ENCODE data around the gene DPEP3. TPM values are rescaled to one million over a fixed set of nuclear protein-coding genes. Genes with fewer than 3 reads are reported as not detected.

Gene DPEP3
- total and polyA plus RNA-seq, 2 donors (not counting 1 experiment from before 2014, with no cell fraction given): 1.9 to 2.0 TPM

GRCh38 chr16:67930191-67930590 lies 50.1 kb downstream of the DPEP3 start:
- no peaks in the 10 kb centered on the region for H3K27me3 ChIP-seq (replicated peaks in 1 of 4; ENCODE audit: control extremely low read depth in 1 of 4, control insufficient read depth in 3 of 4, insufficient read depth in 4 of 4, low read length in 3 of 4)
- intact Hi-C loops (cut with micrococcal nuclease): no loop called here
- no peak overlapping the region for H3K4me3 Mint-ChIP-seq
- H3K4me1 ChIP-seq (ENCODE audit: control insufficient read depth in 2 of 2, insufficient read depth in 2 of 2, low read length in 2 of 2): peaks cover 13 to 23% of the 10 kb centered on the region in 2 donors
- peaks cover 30% of the 10 kb centered on the region for H3K79me2 ChIP-seq (ENCODE audit: control insufficient read depth, insufficient read depth, low read length)
- H3K27me3 Mint-ChIP-seq: no peaks in the 10 kb centered on the region
- no peak overlapping the region for H3K27ac Mint-ChIP-seq
- no peak overlapping the region for H3K4me2 ChIP-seq (replicated peaks; ENCODE audit: low read depth, low read length, poor library complexity, severe bottlenecking)
- DNase-seq (no peak), ATAC-seq (ENCODE audit: low read depth) (no peak)
- peaks cover 7 to 61% of the 10 kb centered on the region in 2 experiments for H3K36me3 ChIP-seq (replicated peaks in 1 of 2; ENCODE audit: control extremely low read depth in 1 of 2, control insufficient read depth in 1 of 2, extremely low read depth in 1 of 2, insufficient read depth in 2 of 2, low read length in 1 of 2)
- CTCF ChIA-PET: interaction anchor here (1.0 to 3.6 kb wide), 3 partner anchors 47 to 247 kb away, joined by 3 to 30 read pairs (median 4); partner anchors contain the start of gene NRN1L
- H3K9me3 Mint-ChIP-seq (ENCODE audit: insufficient read depth): no peaks in the 10 kb centered on the region
- peaks cover 53% of the 10 kb centered on the region for H4K20me1 ChIP-seq (ENCODE audit: control insufficient read depth, insufficient read depth, low read length, poor library complexity, severe bottlenecking)
- H3K27ac ChIP-seq (ENCODE audit: low read length in 2 of 2): no peak overlapping the region
- H3K9ac ChIP-seq (ENCODE audit: low read length): no peak overlapping the region
- POLR2A ChIA-PET: interaction anchor here (0.5 to 0.6 kb wide), 2 partner anchors 159 to 262 kb away, joined by 3 to 5 read pairs; no protein-coding TSS in a partner anchor
- H3K4me1 Mint-ChIP-seq: peaks cover 28% of the 10 kb centered on the region
- H3K4me3 ChIP-seq (ENCODE audit: control extremely low read depth in 1 of 5, extremely low read depth in 1 of 5, insufficient read depth in 1 of 5, low read depth in 2 of 5, low read length in 4 of 5): no peak overlapping the region
- 95% methylated on average over 13 of the region's 14 CpGs for WGBS (ENCODE audit: insufficient coverage)
- no peak for TF ChIP-seq EZH2 (IDR thresholded peaks at IDR 0.05; ENCODE audit: borderline replicate concordance, insufficient read depth, low read depth, low read length, poor library complexity, severe bottlenecking)
- no peak for TF ChIP-seq CTCF (IDR thresholded peaks at IDR 0.05)
- H3K9me3 ChIP-seq (ENCODE audit: control extremely low read depth in 1 of 3, control insufficient read depth in 2 of 3, insufficient read depth in 1 of 3, low read length in 2 of 3): no peaks in the 10 kb centered on the region
- no peak overlapping the region for H2AFZ ChIP-seq (ENCODE audit: insufficient read depth, low read depth, low read length, poor library complexity, severe bottlenecking)

- H3K9ac ChIP-seq (ENCODE audit: low read length): no peak overlapping the region
- H3K36me3 ChIP-seq (replicated peaks in 1 of 2; ENCODE audit: control extremely low read depth in 1 of 2, control insufficient read depth in 1 of 2, extremely low read depth in 1 of 2, insufficient read depth in 2 of 2, low read length in 1 of 2): peaks cover 3 to 53% of the 10 kb centered on the region in 2 experiments
- no peak overlapping the region for H3K4me3 ChIP-seq (ENCODE audit: control extremely low read depth in 1 of 5, extremely low read depth in 1 of 5, insufficient read depth in 1 of 5, low read depth in 2 of 5, low read length in 4 of 5)
- H2AFZ ChIP-seq (ENCODE audit: insufficient read depth, low read depth, low read length, poor library complexity, severe bottlenecking): no peak overlapping the region
- CTCF ChIA-PET: interaction anchor here (0.5 to 3.6 kb wide), 20 partner anchors 8 to 431 kb away, joined by 3 to 30 read pairs (median 4); partner anchors contain the start of genes LCAT, NRN1L, PSKH1 and PSMB10
- ATAC-seq (ENCODE audit: low read depth) (peak; percentile 82), DNase-seq (peak; percentile 79)
- 47% methylated on average over 15 of the region's 16 CpGs for WGBS (ENCODE audit: insufficient coverage)
- TF ChIP-seq EZH2 (IDR thresholded peaks at IDR 0.05; ENCODE audit: borderline replicate concordance, insufficient read depth, low read depth, low read length, poor library complexity, severe bottlenecking) (no peak), CTCF (IDR thresholded peaks at IDR 0.05) (peak; percentile 77)
- peaks cover 9 to 27% of the 10 kb centered on the region in 2 donors for H3K4me1 ChIP-seq (ENCODE audit: control insufficient read depth in 2 of 2, insufficient read depth in 2 of 2, low read length in 2 of 2)
- intact Hi-C loops (cut with micrococcal nuclease): loop anchor here (1.0 kb wide), 2 partner anchors 45 to 112 kb away; no protein-coding TSS in a partner anchor
- no peak overlapping the region for H3K4me2 ChIP-seq (replicated peaks; ENCODE audit: low read depth, low read length, poor library complexity, severe bottlenecking)
- POLR2A ChIA-PET: no interaction called here
- H3K9me3 ChIP-seq (ENCODE audit: control extremely low read depth in 1 of 3, control insufficient read depth in 2 of 3, insufficient read depth in 1 of 3, low read length in 2 of 3): no peaks in the 10 kb centered on the region
- H3K27ac ChIP-seq (ENCODE audit: low read length in 2 of 2): no peak overlapping the region
- no peaks in the 10 kb centered on the region for H3K27me3 Mint-ChIP-seq
- peak overlapping the region; percentile 50 for H3K27ac Mint-ChIP-seq
- H3K79me2 ChIP-seq (ENCODE audit: control insufficient read depth, insufficient read depth, low read length): peaks cover 32% of the 10 kb centered on the region
- H3K9me3 Mint-ChIP-seq (ENCODE audit: insufficient read depth): no peaks in the 10 kb centered on the region
- peaks cover 26% of the 10 kb centered on the region for H3K4me1 Mint-ChIP-seq
- peaks cover 46% of the 10 kb centered on the region for H4K20me1 ChIP-seq (ENCODE audit: control insufficient read depth, insufficient read depth, low read length, poor library complexity, severe bottlenecking)
- no peaks in the 10 kb centered on the region for H3K27me3 ChIP-seq (replicated peaks in 1 of 4; ENCODE audit: control extremely low read depth in 1 of 4, control insufficient read depth in 3 of 4, insufficient read depth in 4 of 4, low read length in 3 of 4)
- H3K4me3 Mint-ChIP-seq: no peak overlapping the region
Measured at GRCh38 chr16:67928561-67929364, 51.5 kb downstream of the DPEP3 start.
